Thymus (tissue), 11 donors: ENCODE measurements around the gene SETD2. TPM values are rescaled to one million over a fixed set of nuclear protein-coding genes. Genes with fewer than 3 reads are reported as not detected.
"Not testable (repeated sequence)": the region's sequence is repeated elsewhere in the genome, so short reads cannot be mapped to it uniquely, and the experiment has no call there.

ENCODE experiments used
- DNase-seq, 9 donors: peaks; one replicate each; pipeline ENCODE4 v3.0.0-alpha.2; 2013; ENCODE audit warnings: low spot score in 9 of 9, low read depth in 6 of 9, missing footprints in 1 of 9
- H3K27ac ChIP-seq, 2 donors: one replicate each; pipeline ENCODE4 v1.5.1; 2013; ENCODE audit warnings: control low read depth in 1 of 2, low read depth in 1 of 2, low read length in 1 of 2, mild to moderate bottlenecking in 1 of 2, moderate library complexity in 1 of 2
- H3K27me3 ChIP-seq, 2 donors: one replicate each; pipeline ENCODE4 v1.5.1; 2013; ENCODE audit warnings: low read length in 1 of 2; ENCODE audit not compliant: control insufficient read depth in 2 of 2, insufficient read depth in 1 of 2
- H3K36me3 ChIP-seq, 2 donors: one replicate each; pipeline ENCODE4 v1.5.1; 2013; ENCODE audit warnings: low read length in 1 of 2, mild to moderate bottlenecking in 1 of 2, moderate library complexity in 1 of 2; ENCODE audit not compliant: control insufficient read depth in 2 of 2, insufficient read depth in 2 of 2
- H3K4me1 ChIP-seq, 2 donors: one replicate each; pipeline ENCODE4 v1.5.1; 2013; ENCODE audit warnings: low read length in 2 of 2; ENCODE audit not compliant: control insufficient read depth in 2 of 2, insufficient read depth in 2 of 2
- H3K4me3 ChIP-seq, 2 donors: one replicate each; pipeline ENCODE4 v1.5.1; 2013; ENCODE audit warnings: low read length in 2 of 2, control low read depth in 1 of 2, mild to moderate bottlenecking in 1 of 2
- H3K9me3 ChIP-seq, 2 donors: one replicate each; pipeline ENCODE4 v1.5.1; 2013; ENCODE audit warnings: low read length in 1 of 2, mild to moderate bottlenecking in 1 of 2; ENCODE audit not compliant: control insufficient read depth in 2 of 2, insufficient read depth in 1 of 2
- WGBS: extraction: QIAGEN DNeasy Blood & Tissue Kit; methylation state at CpG from one replicate; pipeline ENCODE4 v1.1.7; 2013; 5-methylcytosine and 5-hydroxymethylcytosine counted together
- polyA plus RNA-seq: library from polyadenylated mRNA; stranded (reverse); fragments of 200-250 nt; gene quantifications from one replicate; pipeline ENCODE4 v1.2.3, GENCODE V29; 2013
- total RNA-seq: library from RNA; stranded (reverse); fragments of 120-200 nt; gene quantifications from one replicate; pipeline ENCODE4 v1.2.4, GENCODE V29; 2013
- donor health status: healthy.

SETD2 gene
- total and polyA plus RNA-seq, 2 donors = 20.5 to 33.7 TPM

- not testable (repeated sequence) for H3K36me3 ChIP-seq, H3K27me3 ChIP-seq, H3K27ac ChIP-seq, H3K4me1 ChIP-seq, H3K4me3 ChIP-seq, H3K9me3 ChIP-seq
- WGBS = 89% methylated on average over 3 of the region's 3 CpGs
- DNase-seq = peak in 5 of 9 donors; percentile 8 to 61 (median 19)
Observed at GRCh38 chr3:47140973-47141461, 22.9 kb downstream of the SETD2 start.

GRCh38 chr3:47140553-47140952 lies 23.4 kb downstream of the SETD2 start:
- not testable (repeated sequence) for H3K9me3 ChIP-seq, H3K4me3 ChIP-seq, DNase-seq, H3K4me1 ChIP-seq, H3K36me3 ChIP-seq, H3K27ac ChIP-seq, H3K27me3 ChIP-seq
- 97% methylated on average over 7 of the region's 7 CpGs for WGBS

- DNase-seq = no peak
- Histone ChIP-seq H3K36me3 (no peaks in the 10 kb centered on the region), H3K4me3 (no peak overlapping the region), H3K4me1 (no peaks in the 10 kb centered on the region), H3K27ac (no peak overlapping the region), H3K9me3 (no peaks in the 10 kb centered on the region), H3K27me3 (no peaks in the 10 kb centered on the region)
- 94% methylated on average over 3 of the region's 3 CpGs for WGBS
Observed at GRCh38 chr3:47134311-47134710, 29.6 kb downstream of the SETD2 start.

GRCh38 chr3:47133641-47134040 lies 30.3 kb downstream of the SETD2 start:
- 75% methylated on average over 3 of the region's 3 CpGs for WGBS
- no peak overlapping the region for H3K27ac ChIP-seq

GRCh38 chr3:47130557-47130956 lies 33.4 kb downstream of the SETD2 start:
- Histone ChIP-seq H3K9me3 (no peaks in the 10 kb centered on the region), H3K27ac (no peak overlapping the region), H3K27me3 (no peaks in the 10 kb centered on the region), H3K4me1 (no peaks in the 10 kb centered on the region), H3K36me3 (no peaks in the 10 kb centered on the region), H3K4me3 (no peak overlapping the region)
- DNase-seq = no peak
- WGBS = 88% methylated on average over 2 of the region's 2 CpGs

More at GRCh38 chr3:47133641-47134040, 30.3 kb downstream of the SETD2 start:
- no peaks in the 10 kb centered on the region for H3K36me3 ChIP-seq
- H3K27me3 ChIP-seq = no peaks in the 10 kb centered on the region
- no peaks in the 10 kb centered on the region for H3K9me3 ChIP-seq
- H3K4me1 ChIP-seq = no peaks in the 10 kb centered on the region
- no peak overlapping the region for H3K4me3 ChIP-seq
- DNase-seq = no peak

GRCh38 chr3:47128137-47128536 lies 35.8 kb downstream of the SETD2 start:
- Histone ChIP-seq H3K27ac (no peak overlapping the region), H3K9me3 (no peaks in the 10 kb centered on the region), H3K4me1 (no peaks in the 10 kb centered on the region), H3K36me3 (peaks cover 7 to 16% of the 10 kb centered on the region in 2 donors), H3K4me3 (no peak overlapping the region), H3K27me3 (no peaks in the 10 kb centered on the region)
- 79% methylated on average over 4 of the region's 4 CpGs for WGBS
- DNase-seq = no peak

- Histone ChIP-seq H3K27ac (no peak overlapping the region), H3K4me1 (no peaks in the 10 kb centered on the region), H3K27me3 (no peaks in the 10 kb centered on the region), H3K9me3 (no peaks in the 10 kb centered on the region), H3K4me3 (no peak overlapping the region), H3K36me3 (peaks cover 9 to 55% of the 10 kb centered on the region in 2 donors)
- DNase-seq = no peak
- 98% methylated on average over 3 of the region's 3 CpGs for WGBS
Observed at GRCh38 chr3:47123857-47124256, 40.1 kb downstream of the SETD2 start.

- H3K9me3 ChIP-seq = no peaks in the 10 kb centered on the region
- 97% methylated on average over 3 of the region's 3 CpGs for WGBS
- no peaks in the 10 kb centered on the region for H3K27me3 ChIP-seq
- H3K4me3 ChIP-seq = no peak overlapping the region
- DNase-seq = no peak
- no peak overlapping the region for H3K27ac ChIP-seq
- peaks cover 14 to 64% of the 10 kb centered on the region in 2 donors for H3K36me3 ChIP-seq
- H3K4me1 ChIP-seq = peaks cover 0 to 3% of the 10 kb centered on the region in 2 donors
Observed at GRCh38 chr3:47121409-47121808, 42.5 kb downstream of the SETD2 start.

- Histone ChIP-seq H3K27ac (no peak overlapping the region), H3K27me3 (no peaks in the 10 kb centered on the region), H3K4me1 (peaks cover 0 to 3% of the 10 kb centered on the region in 2 donors), H3K4me3 (no peak overlapping the region), H3K36me3 (peaks cover 17 to 71% of the 10 kb centered on the region in 2 donors), H3K9me3 (no peaks in the 10 kb centered on the region)
- DNase-seq = no peak
- WGBS = 100% methylated on average over 1 of the region's 1 CpG
Observed at GRCh38 chr3:47120138-47120537, 43.8 kb downstream of the SETD2 start.

GRCh38 chr3:47119387-47119786 lies 44.5 kb downstream of the SETD2 start:
- not testable (repeated sequence) for H3K4me1 ChIP-seq, H3K27ac ChIP-seq, H3K9me3 ChIP-seq, H3K4me3 ChIP-seq, DNase-seq, H3K27me3 ChIP-seq
- peaks cover 17 to 78% of the 10 kb centered on the region in 2 donors for H3K36me3 ChIP-seq
- 98% methylated on average over 5 of the region's 5 CpGs for WGBS
